Measurements from ENCODE around the gene VPS51. TPM values are rescaled to one million over a fixed set of nuclear protein-coding genes. Genes with fewer than 3 reads are reported as not detected.

Gene VPS51
- polyA plus RNA-seq, 1 donor from 2014 or later = 230 TPM

DNA sequence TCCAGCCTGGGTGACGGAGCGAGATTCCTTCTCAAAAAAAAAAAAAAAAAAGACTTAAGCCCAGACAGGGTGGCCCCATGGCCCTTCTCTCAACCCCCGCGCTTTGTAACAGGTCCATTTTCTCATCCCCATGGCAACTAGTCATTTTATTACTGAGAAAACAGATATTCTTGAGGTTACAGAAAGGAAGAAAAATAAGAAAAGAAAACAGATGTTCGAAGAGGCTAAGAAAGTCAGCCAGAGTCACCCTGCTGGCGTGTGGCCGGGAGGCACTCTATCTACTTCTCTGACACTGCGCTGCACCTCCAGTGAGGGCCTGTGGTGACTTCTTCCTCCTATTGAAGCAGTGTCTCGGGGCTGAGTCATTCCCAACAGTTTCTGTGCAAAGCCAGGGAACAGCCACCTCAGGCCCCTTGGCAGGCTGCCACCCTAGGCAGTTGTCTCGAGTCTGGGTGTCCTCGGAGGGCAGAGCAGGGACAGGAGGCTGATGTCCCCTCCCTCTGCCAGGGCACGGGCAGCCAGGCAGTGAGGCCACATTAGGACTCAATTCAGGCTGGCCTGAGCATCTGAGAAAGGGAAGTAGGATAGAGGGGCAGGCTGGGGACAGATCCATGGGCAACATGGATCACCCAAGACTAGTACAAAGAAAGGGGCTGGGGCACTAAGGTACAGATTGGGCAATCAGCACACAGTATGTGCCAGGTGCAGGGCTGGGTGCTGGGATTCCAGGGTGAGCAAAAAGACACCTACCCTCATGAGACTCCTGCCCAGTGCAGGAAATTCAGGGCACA, 54.7 kb downstream of the VPS51 start:
- no peak for TF ChIP-seq SMC3 (conservative IDR thresholded peaks at IDR 0.05; ENCODE audit: poor library complexity)
- TF ChIP-seq EZH2 (IDR thresholded peaks at IDR 0.05; ENCODE audit: borderline replicate concordance, insufficient read depth, low read length, poor library complexity, severe bottlenecking) = no peak
- TF ChIP-seq, protein P1, sequence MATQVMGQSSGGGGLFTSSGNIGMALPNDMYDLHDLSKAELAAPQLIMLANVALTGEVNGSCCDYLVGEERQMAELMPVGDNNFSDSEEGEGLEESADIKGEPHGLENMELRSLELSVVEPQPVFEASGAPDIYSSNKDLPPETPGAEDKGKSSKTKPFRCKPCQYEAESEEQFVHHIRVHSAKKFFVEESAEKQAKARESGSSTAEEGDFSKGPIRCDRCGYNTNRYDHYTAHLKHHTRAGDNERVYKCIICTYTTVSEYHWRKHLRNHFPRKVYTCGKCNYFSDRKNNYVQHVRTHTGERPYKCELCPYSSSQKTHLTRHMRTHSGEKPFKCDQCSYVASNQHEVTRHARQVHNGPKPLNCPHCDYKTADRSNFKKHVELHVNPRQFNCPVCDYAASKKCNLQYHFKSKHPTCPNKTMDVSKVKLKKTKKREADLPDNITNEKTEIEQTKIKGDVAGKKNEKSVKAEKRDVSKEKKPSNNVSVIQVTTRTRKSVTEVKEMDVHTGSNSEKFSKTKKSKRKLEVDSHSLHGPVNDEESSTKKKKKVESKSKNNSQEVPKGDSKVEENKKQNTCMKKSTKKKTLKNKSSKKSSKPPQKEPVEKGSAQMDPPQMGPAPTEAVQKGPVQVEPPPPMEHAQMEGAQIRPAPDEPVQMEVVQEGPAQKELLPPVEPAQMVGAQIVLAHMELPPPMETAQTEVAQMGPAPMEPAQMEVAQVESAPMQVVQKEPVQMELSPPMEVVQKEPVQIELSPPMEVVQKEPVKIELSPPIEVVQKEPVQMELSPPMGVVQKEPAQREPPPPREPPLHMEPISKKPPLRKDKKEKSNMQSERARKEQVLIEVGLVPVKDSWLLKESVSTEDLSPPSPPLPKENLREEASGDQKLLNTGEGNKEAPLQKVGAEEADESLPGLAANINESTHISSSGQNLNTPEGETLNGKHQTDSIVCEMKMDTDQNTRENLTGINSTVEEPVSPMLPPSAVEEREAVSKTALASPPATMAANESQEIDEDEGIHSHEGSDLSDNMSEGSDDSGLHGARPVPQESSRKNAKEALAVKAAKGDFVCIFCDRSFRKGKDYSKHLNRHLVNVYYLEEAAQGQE (IDR thresholded peaks at IDR 0.05; ENCODE audit: borderline replicate concordance) = no peak
- TF ChIP-seq MXI1 (conservative IDR thresholded peaks at IDR 0.05; ENCODE audit: poor library complexity, severe bottlenecking) = no peak
- no peak for TF ChIP-seq RAD21 (conservative IDR thresholded peaks at IDR 0.05)
- no peak overlapping the region for H3K4me3 ChIP-seq (ENCODE audit: low read length)
- H3F3A ChIP-seq (ENCODE audit: insufficient read depth, low read length, poor library complexity, severe bottlenecking) = no peaks in the 10 kb centered on the region
- H4K20me1 ChIP-seq (ENCODE audit: insufficient read depth) = no peaks in the 10 kb centered on the region
- H3K79me2 ChIP-seq (replicated peaks; ENCODE audit: insufficient read depth, low read length) = no peaks in the 10 kb centered on the region
- H3K27ac ChIP-seq (ENCODE audit: low read length) = no peak overlapping the region
- H3K9me3 ChIP-seq (ENCODE audit: low read length) = no peaks in the 10 kb centered on the region
- no peaks in the 10 kb centered on the region for H3K27me3 ChIP-seq (ENCODE audit: insufficient read depth, low read depth, low read length)
- no peak overlapping the region for H3K9ac ChIP-seq (ENCODE audit: low read length)
- H3K36me3 ChIP-seq (ENCODE audit: insufficient read depth, low read length) = no peaks in the 10 kb centered on the region
- H3K4me2 ChIP-seq (ENCODE audit: low read length) = no peak overlapping the region
- H2AFZ ChIP-seq (ENCODE audit: low read depth, low read length) = no peak overlapping the region
- H3K9me2 ChIP-seq (ENCODE audit: insufficient read depth, low read length) = no peaks in the 10 kb centered on the region

GRCh38 chr11:65151331-65151899, 55.4 kb downstream of the VPS51 start:
- no peaks in the 10 kb centered on the region for H3K9me2 ChIP-seq (ENCODE audit: insufficient read depth, low read length)
- no peak overlapping the region for H3K4me3 ChIP-seq (ENCODE audit: low read length)
- H2AFZ ChIP-seq (ENCODE audit: low read depth, low read length) = no peak overlapping the region
- H3K9ac ChIP-seq (ENCODE audit: low read length) = no peak overlapping the region
- TF ChIP-seq TAF1 (IDR thresholded peaks at IDR 0.05; ENCODE audit: low read depth) (no peak), RAD21 (conservative IDR thresholded peaks at IDR 0.05) (no peak), EZH2 (IDR thresholded peaks at IDR 0.05; ENCODE audit: borderline replicate concordance, insufficient read depth, low read length, poor library complexity, severe bottlenecking) (no peak), SMC3 (conservative IDR thresholded peaks at IDR 0.05; ENCODE audit: poor library complexity) (no peak), EP300 (conservative IDR thresholded peaks at IDR 0.05; ENCODE audit: poor library complexity, severe bottlenecking) (no peak), CTCF (IDR thresholded peaks at IDR 0.05; ENCODE audit: poor library complexity, severe bottlenecking) (no peak), MXI1 (conservative IDR thresholded peaks at IDR 0.05; ENCODE audit: poor library complexity, severe bottlenecking) (no peak), POLR2AphosphoS5 (IDR thresholded peaks at IDR 0.05) (no peak)
- TF ChIP-seq, protein P1 (IDR thresholded peaks at IDR 0.05; ENCODE audit: borderline replicate concordance) = no peak
- H3K36me3 ChIP-seq (ENCODE audit: insufficient read depth, low read length) = no peaks in the 10 kb centered on the region
- no peak overlapping the region for H3K4me2 ChIP-seq (ENCODE audit: low read length)
- no peaks in the 10 kb centered on the region for H4K20me1 ChIP-seq (ENCODE audit: insufficient read depth)
- H3K9me3 ChIP-seq (ENCODE audit: low read length) = no peaks in the 10 kb centered on the region
- H3K79me2 ChIP-seq (replicated peaks; ENCODE audit: insufficient read depth, low read length) = no peaks in the 10 kb centered on the region
- no peaks in the 10 kb centered on the region for H3F3A ChIP-seq (ENCODE audit: insufficient read depth, low read length, poor library complexity, severe bottlenecking)
- H3K27me3 ChIP-seq (ENCODE audit: insufficient read depth, low read depth, low read length) = no peaks in the 10 kb centered on the region
- no peak overlapping the region for H3K27ac ChIP-seq (ENCODE audit: low read length)

Measured in neural cell (in vitro differentiated cells).